Activated T-helper 1 cell treated with anti-CD3 and anti-CD28 coated beads, Interleukin-12 subunit alpha, Interleukin-12 subunit beta, Interleukin-2, Interleukin-4 antibody, amounts not matched to agents 30 ng/mL and 10 ng/mL and 1 ng/mL, durations not matched to agents 14 hours and 24 hours and 36 hours (primary cell): Measurements from ENCODE around the gene TTC24. TPM values are rescaled to one million over a fixed set of nuclear protein-coding genes. Genes with fewer than 3 reads are reported as not detected.
"Not testable (repeated sequence)": the region's sequence is repeated elsewhere in the genome, so short reads cannot be mapped to it uniquely, and the experiment has no call there.

Source experiments
- DNase-seq: peaks from one replicate; pipeline ENCODE4 v3.0.0; 2021; ENCODE audit warnings: low spot score
- H3K27ac Mint-ChIP-seq: one replicate; pipeline ENCODE4 v1.8.0; 2021; ENCODE audit warnings: mild to moderate bottlenecking, mixed read lengths
- H3K27me3 Mint-ChIP-seq: one replicate; pipeline ENCODE4 v1.8.0; 2022; ENCODE audit warnings: mild to moderate bottlenecking, moderate library complexity, mixed read lengths; ENCODE audit not compliant: insufficient read depth
- H3K36me3 Mint-ChIP-seq: one replicate; pipeline ENCODE4 v1.8.0; 2021; ENCODE audit warnings: low read depth, mixed read lengths
- H3K4me1 Mint-ChIP-seq: one replicate; pipeline ENCODE4 v1.8.0; 2021; ENCODE audit warnings: low read depth, mixed read lengths
- H3K4me3 Mint-ChIP-seq: one replicate; pipeline ENCODE4 v1.8.0; 2021; ENCODE audit warnings: mild to moderate bottlenecking, moderate library complexity, mixed read lengths
- H3K9me3 Mint-ChIP-seq: one replicate; pipeline ENCODE4 v1.8.0; 2021; ENCODE audit warnings: mixed read lengths
- intact Hi-C: fragments of 100-400 bp; cut with micrococcal nuclease; formaldehyde crosslinking; loops from one replicate; pipeline ENCODE4 v1.15.1; 2024
- total RNA-seq: library from RNA; stranded (reverse); gene quantifications from 2 replicates; pipeline ENCODE4 v1.2.3, GENCODE V29; 2022

The TTC24 gene
- total RNA-seq, 1 donor from 2014 or later, result 4.1 TPM

DNA sequence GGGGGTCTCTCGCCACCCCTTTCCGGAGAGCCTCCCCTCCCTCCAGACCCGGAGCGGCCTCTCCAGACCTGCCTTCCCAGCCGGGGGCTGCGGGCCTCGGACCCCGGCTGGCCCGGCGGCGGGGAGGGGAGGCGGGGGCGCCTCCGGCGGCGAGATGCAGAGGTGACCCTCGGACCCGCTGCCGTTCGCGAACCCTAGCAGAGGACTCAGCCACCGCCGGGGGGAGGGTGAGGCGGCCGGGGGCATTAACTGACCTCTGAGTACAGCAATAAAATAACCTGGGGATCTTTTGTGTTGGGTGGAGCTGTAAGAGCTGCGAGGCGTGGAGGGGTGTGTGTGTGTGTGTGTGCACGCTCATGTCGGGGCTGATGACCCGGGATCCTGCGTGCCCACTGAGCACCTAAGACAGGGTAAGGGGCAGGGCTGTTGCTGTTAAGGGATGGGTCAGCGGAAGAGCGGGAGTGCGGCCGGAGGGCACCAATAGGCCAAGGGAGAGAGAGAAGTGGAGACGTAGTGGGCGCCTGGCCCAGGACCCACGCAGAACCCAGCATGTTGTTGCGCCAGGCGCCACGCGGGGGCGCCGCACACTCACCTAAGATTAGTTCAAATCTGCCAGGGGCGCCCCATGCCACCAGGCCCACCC is 46.0 kb downstream of the TTC24 start:
- no peaks in the 10 kb centered on the region for H3K9me3 Mint-ChIP-seq
- peak overlapping the region; percentile 75 for H3K4me3 Mint-ChIP-seq
- H3K27me3 Mint-ChIP-seq, result peaks cover 74% of the 10 kb centered on the region
- H3K4me1 Mint-ChIP-seq, result peaks cover 8% of the 10 kb centered on the region
- peak; percentile 38 for DNase-seq
- intact Hi-C loops, result loop anchor here (1.0 kb wide), 3 partner anchors 32 to 302 kb away; no protein-coding TSS in a partner anchor
- H3K36me3 Mint-ChIP-seq, result no peaks in the 10 kb centered on the region
- peak overlapping the region; percentile 33 for H3K27ac Mint-ChIP-seq

GRCh38 chr1:156626079-156626438 is 46.5 kb downstream of the TTC24 start:
- H3K4me1 Mint-ChIP-seq, result peaks cover 8% of the 10 kb centered on the region
- no peak overlapping the region for H3K4me3 Mint-ChIP-seq
- intact Hi-C loops, result loop anchor here (1.0 kb wide), 2 partner anchors 31 to 52 kb away; no protein-coding TSS in a partner anchor
- H3K36me3 Mint-ChIP-seq, result no peaks in the 10 kb centered on the region
- DNase-seq, result no peak
- peak overlapping the region; percentile 33 for H3K27ac Mint-ChIP-seq
- H3K27me3 Mint-ChIP-seq, result peaks cover 73% of the 10 kb centered on the region
- H3K9me3 Mint-ChIP-seq, result no peaks in the 10 kb centered on the region

GRCh38 chr1:156627313-156627880 is 47.9 kb downstream of the TTC24 start:
- H3K36me3 Mint-ChIP-seq, result no peaks in the 10 kb centered on the region
- peaks cover 8% of the 10 kb centered on the region for H3K4me1 Mint-ChIP-seq
- no peak overlapping the region for H3K4me3 Mint-ChIP-seq
- H3K27ac Mint-ChIP-seq, result no peak overlapping the region
- H3K9me3 Mint-ChIP-seq, result no peaks in the 10 kb centered on the region
- H3K27me3 Mint-ChIP-seq, result peaks cover 74% of the 10 kb centered on the region
- intact Hi-C loops, result loop anchor here (1.0 kb wide), 1 partner anchor 17 kb away; no protein-coding TSS in a partner anchor
- DNase-seq, result no peak

DNA sequence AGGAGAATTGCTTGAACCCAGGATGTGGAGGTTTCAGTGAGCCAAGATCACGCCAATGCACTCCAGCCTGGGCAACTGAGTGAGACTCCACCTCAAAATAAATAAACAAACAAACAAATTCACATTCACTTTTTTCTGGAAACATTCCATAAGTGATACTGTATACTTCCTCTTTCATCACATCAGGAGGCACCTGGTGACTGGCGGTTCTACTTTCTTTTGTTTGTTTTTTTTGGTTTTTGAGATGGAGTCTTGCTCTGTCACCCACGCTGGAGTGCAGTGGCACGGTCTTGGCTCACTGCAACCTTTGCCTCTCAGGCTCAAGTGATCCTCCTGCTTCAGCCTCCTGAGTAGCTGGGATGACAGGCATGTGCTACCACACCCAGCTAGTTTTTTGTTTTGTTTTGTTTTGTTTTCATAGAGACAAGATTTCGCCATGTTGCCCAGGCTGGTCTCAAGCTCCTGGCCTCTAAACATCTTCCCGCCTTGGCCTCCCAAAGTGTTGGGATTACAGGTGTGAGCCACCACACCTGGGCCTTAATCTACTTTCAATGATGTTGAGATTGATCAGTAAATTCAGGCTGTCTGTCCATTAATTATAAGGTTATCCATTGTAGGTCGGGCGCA is 50.4 kb downstream of the TTC24 start:
- H3K27ac Mint-ChIP-seq, result no peak overlapping the region
- peaks cover 83% of the 10 kb centered on the region for H3K27me3 Mint-ChIP-seq
- H3K4me1 Mint-ChIP-seq, result peaks cover 8% of the 10 kb centered on the region
- DNase-seq, result no peak
- no peaks in the 10 kb centered on the region for H3K36me3 Mint-ChIP-seq
- no peak overlapping the region for H3K4me3 Mint-ChIP-seq
- H3K9me3 Mint-ChIP-seq, result no peaks in the 10 kb centered on the region
- intact Hi-C loops, result no loop called here

DNA sequence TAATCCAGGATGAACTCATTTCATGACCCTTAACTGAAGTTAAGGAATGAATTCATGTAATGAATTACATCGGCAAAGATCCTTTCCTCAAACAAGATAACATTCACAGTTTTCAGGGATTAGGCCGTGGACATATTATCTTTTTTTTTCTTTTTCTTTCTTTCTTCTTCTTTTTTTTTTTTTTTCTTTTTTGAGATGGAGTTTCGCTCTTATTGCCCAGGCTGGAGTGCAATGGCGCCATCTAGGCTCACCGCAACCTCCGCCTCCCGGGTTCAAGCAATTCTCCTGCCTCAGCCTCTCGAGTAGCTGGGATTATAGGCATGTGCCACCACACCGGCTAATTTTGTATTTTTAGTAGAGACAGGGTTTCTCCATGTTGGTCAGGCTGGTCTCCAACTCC is 51.6 kb downstream of the TTC24 start:
- H3K27me3 Mint-ChIP-seq, result peaks cover 81% of the 10 kb centered on the region

DNA sequence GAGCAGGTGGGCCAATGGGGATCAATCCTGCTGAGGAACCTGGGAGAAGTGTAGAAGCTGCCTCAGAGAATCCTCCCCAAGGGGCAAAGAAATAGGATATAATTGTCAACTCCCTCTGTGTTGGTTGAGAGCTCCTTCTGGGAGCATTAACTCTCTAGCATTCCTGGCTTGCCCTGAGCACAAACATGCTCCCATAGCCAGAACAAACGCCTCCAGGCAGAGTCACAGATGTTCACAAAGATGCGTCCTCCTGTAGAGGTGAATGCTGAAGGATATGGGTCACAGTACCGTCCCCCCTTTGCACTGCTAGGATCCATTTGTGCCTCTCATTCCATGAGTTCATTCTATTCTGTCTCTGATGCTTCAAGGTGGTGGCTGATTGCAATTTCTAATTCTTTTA is 52.8 kb downstream of the TTC24 start:
- Mint-ChIP-seq H3K27ac (no peak overlapping the region), H3K27me3 (peaks cover 78% of the 10 kb centered on the region), H3K36me3 (no peaks in the 10 kb centered on the region), H3K9me3 (no peaks in the 10 kb centered on the region), H3K4me1 (no peaks in the 10 kb centered on the region), H3K4me3 (no peak overlapping the region)
- intact Hi-C loops, result no loop called here
- no peak for DNase-seq

More for the DNA sequence above, 51.6 kb downstream of the TTC24 start:
- H3K27ac Mint-ChIP-seq, H3K4me3 Mint-ChIP-seq, H3K36me3 Mint-ChIP-seq, H3K4me1 Mint-ChIP-seq, intact Hi-C loops, DNase-seq, H3K9me3 Mint-ChIP-seq: not testable (repeated sequence)

Other genes starting within 250 kb of the TTC24 start
- 567 and 570 TPM in 2 replicates for gene CCT3, start 241.4 kb upstream of the TTC24 start, total RNA-seq
- 0.81 TPM in 1 of 2 replicates, not detected in the other for gene TSACC, start 241.2 kb upstream of the TTC24 start, total RNA-seq
- not detected in 2 replicates for gene RHBG, start 210.5 kb upstream of the TTC24 start, total RNA-seq
- 36.3 and 37.0 TPM in 2 replicates for gene MEF2D, start 78.9 kb upstream of the TTC24 start, total RNA-seq
- 10.3 and 11.2 TPM in 2 replicates for gene IQGAP3, start 7.2 kb upstream of the TTC24 start, total RNA-seq
- 77.8 and 78.0 TPM in 2 replicates for gene NAXE, start 12.1 kb downstream of the TTC24 start, total RNA-seq
- gene GPATCH4, start 21.8 kb downstream of the TTC24 start, total RNA-seq, result 102 and 104 TPM in 2 replicates
- not detected in 2 replicates for gene HAPLN2, start 39.7 kb downstream of the TTC24 start, total RNA-seq
- gene BCAN, start 62.4 kb downstream of the TTC24 start, total RNA-seq, result not detected in 2 replicates
- gene NES, start 97.7 kb downstream of the TTC24 start, total RNA-seq, result not detected in 2 replicates
- gene CRABP2, start 125.9 kb downstream of the TTC24 start, total RNA-seq, result 1.4 and 1.6 TPM in 2 replicates
- 31.6 and 38.9 TPM in 2 replicates for gene METTL25B, start 148.7 kb downstream of the TTC24 start, total RNA-seq
- 73.7 and 81.5 TPM in 2 replicates for gene ISG20L2, start 149.0 kb downstream of the TTC24 start, total RNA-seq
- gene MRPL24, start 161.4 kb downstream of the TTC24 start, total RNA-seq, result 132 and 135 TPM in 2 replicates
- gene HDGF, start 172.0 kb downstream of the TTC24 start, total RNA-seq, result 371 and 374 TPM in 2 replicates
- gene PRCC, start 187.8 kb downstream of the TTC24 start, total RNA-seq, result 117 TPM in 2 replicates
- 283 and 286 TPM in 2 replicates for gene SH2D2A, start 237.1 kb downstream of the TTC24 start, total RNA-seq